Adrenal gland (tissue), 19 donors: Measurements from ENCODE around the gene FOXJ1. TPM values are rescaled to one million over a fixed set of nuclear protein-coding genes. Genes with fewer than 3 reads are reported as not detected.

Experiments used
- DNase-seq, 7 donors: peaks; one replicate each; pipeline ENCODE4 v3.0.0-alpha.2; 2019 to 2020
- H3K27ac ChIP-seq, 5 donors: fragments of 200-600 bp; sonication (generic) in 4 of 5; 1 replicate in 3 of 5; 2 replicates in 2 of 5; pipeline versions ENCODE4 v1.5.1 to v1.8.0; 2016 to 2020; ENCODE audit warnings: mild to moderate bottlenecking in 1 of 5
- H3K27me3 ChIP-seq: fragments of 200-600 bp; 2 replicates; pipeline ENCODE4 v1.8.0; 2021
- H3K36me3 ChIP-seq, 2 donors: fragments of 200-600 bp; replicated peaks in 1 of 2; 1 replicate in 1 of 2; 2 replicates in 1 of 2; pipeline versions ENCODE4 v1.5.1 to v1.8.0; 2018 to 2022
- H3K4me1 ChIP-seq, 2 donors: fragments of 200-600 bp; replicated peaks in 1 of 2; 1 replicate in 1 of 2; 2 replicates in 1 of 2; pipeline versions ENCODE4 v1.5.1 to v1.8.0; 2018 to 2021
- H3K4me3 ChIP-seq, 4 donors: fragments of 200-600 bp; sonication (generic) in 3 of 4; one replicate each; pipeline ENCODE4 v1.5.1; 2016 to 2018
- H3K9me3 ChIP-seq, 3 donors: fragments of 200-600 bp; sonication (generic) in 1 of 3; replicated peaks in 1 of 3; 1 replicate in 2 of 3; 2 replicates in 1 of 3; pipeline versions ENCODE4 v1.5.1 to v1.8.0; 2016 to 2021
- POLR2A ChIP-seq, 2 donors: fragments of 450-650 bp; IDR thresholded peaks; one replicate each; pipeline ENCODE4 v1.6.1; 2017; ENCODE audit warnings: antibody characterized with exemption in 2 of 2, mild to moderate bottlenecking in 2 of 2, moderate library complexity in 1 of 2
- WGBS, 4 donors: extraction: QIAGEN DNeasy Blood & Tissue Kit in 2 of 4; methylation state at CpG; one replicate each; pipeline versions ENCODE4 v1.1.5 to v1.1.7; 2013 to 2017; 5-methylcytosine and 5-hydroxymethylcytosine counted together
- intact Hi-C, 2 donors: fragments of 100-400 bp; cut with DNase I; formaldehyde crosslinking; loops; one replicate each; pipeline versions ENCODE4 v1.14.1 to v1.15.0; 2022 to 2023
- long read RNA-seq, 10 donors: library from polyadenylated mRNA in 3 of 10; unstranded in 2 of 10; stranded (forward) in 1 of 10; transcript quantifications; one replicate each; pipeline ENCODE4 v2.0.0 and lab custom pipeline, GENCODE V29; 2021 to 2026
- polyA plus RNA-seq, 3 donors: library from polyadenylated mRNA; stranded (reverse); fragments of 200-250 nt in 2 of 3; fragments of 350-450 nt in 1 of 3; fragmentation: Illumina TruSeq in 1 of 3; extraction: RNeasy Lipid Tissue Mini Kit (QIAGEN cat#74804) in 1 of 3; gene quantifications; one replicate each; pipeline ENCODE4 v1.2.3, GENCODE V29; 2013 to 2014
- total RNA-seq, 9 donors: library from RNA; depleted of rRNA in 4 of 9; stranded (reverse); fragments of >200 nt in 4 of 9; fragments of 120-200 nt in 1 of 9; fragmentation: NEBNext Ultra II Directional in 1 of 9; extraction: Animal tissue kit (Norgen Biotek cat#: 25700) in 1 of 9; gene quantifications; one replicate each; pipeline versions ENCODE4 v1.1.0 to v1.2.4, GENCODE V29; 2013 to 2023
- TF ChIP-seq, protein P1 (sequence below), 6 experiments: fragments of 450-650 bp in 4 of 6; fragments of 200-600 bp in 2 of 6; sonication (generic) in 1 of 6; IDR thresholded peaks; 1 replicate in 5 of 6; 2 replicates in 1 of 6; pipeline versions ENCODE4 v1.5.1 to v1.8.0; 2016 to 2021; ENCODE audit warnings: antibody characterized with exemption in 6 of 6, mild to moderate bottlenecking in 2 of 6, moderate library complexity in 1 of 6
- donor health status: healthy with polysubstance abuse.
- donor health status: Bipolar disorder and iron deficiency.
- donor health status: DM: yes; HTN: yes; CAD: no.
- donor health status: DM: no; HTN: no; CAD: no.
- donor health status: DM: no; HTN: no; CAD: no.
- donor health status: DM: yes; HTN: yes; CAD: no.

FOXJ1 gene, protein sequence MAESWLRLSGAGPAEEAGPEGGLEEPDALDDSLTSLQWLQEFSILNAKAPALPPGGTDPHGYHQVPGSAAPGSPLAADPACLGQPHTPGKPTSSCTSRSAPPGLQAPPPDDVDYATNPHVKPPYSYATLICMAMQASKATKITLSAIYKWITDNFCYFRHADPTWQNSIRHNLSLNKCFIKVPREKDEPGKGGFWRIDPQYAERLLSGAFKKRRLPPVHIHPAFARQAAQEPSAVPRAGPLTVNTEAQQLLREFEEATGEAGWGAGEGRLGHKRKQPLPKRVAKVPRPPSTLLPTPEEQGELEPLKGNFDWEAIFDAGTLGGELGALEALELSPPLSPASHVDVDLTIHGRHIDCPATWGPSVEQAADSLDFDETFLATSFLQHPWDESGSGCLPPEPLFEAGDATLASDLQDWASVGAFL
- total RNA-seq: under 1 TPM in 2 of 9 donors, not detected in 7; 0.06 to 0.18 TPM
- polyA plus RNA-seq: under 1 TPM in 1 of 3 donors, not detected in 2; 0.07 TPM
- long read RNA-seq, donor 1: 0 reads
- long read RNA-seq, donor 2: 0 reads
- long read RNA-seq, donor 3: 0 reads
- long read RNA-seq, donor 4: 0 reads
- long read RNA-seq, donor 5: 0 reads
- long read RNA-seq, donor 6: 0 reads
- long read RNA-seq, donor 7: 0 reads
- long read RNA-seq, donor 8: 0 reads
- long read RNA-seq, donor 9: 0 reads
- long read RNA-seq, donor 10: 0 reads

DNA sequence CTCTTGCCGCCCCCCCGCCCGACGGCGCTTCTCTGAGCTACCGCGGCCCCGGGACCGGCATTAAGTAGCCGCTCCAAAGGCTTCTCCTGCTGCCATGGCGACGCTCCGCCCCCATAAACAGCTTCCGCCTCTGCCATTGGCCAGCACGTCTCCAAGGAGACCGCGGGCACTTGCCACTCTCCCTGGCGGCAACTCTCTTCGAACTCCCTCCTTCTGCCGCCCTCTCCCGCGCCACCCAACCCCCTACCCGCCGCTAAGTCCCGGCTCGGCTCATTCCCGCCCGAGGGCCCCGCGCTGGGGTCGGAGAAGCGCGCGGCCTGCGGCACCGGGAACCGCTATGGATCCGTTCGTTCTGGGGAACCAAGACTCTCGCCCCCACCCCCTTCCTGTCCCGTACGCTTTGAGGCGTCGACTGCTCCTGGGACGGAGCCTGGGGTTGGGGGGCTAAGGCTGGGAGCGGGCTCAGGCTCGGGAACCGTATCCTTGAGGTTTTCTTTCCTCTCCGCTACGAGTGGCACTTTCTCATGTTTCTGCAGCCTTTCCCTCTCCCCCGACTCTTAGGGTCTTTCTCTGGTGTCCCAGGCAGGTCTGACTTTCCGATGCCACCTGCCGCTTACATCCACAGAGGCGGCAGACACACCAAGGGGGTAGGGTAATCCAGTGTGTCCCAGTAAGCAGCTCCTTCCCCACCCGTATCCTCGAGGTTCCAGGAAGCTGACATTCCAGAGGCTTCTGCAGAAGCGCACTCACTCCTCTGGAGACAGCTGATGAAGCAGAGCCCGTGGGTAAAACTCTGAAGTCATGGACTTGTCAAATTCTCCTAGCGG, at the start of gene FOXJ1:
Gene FOXJ1 (minus strand): TSS at position 34 of the 827 bp plus-strand sequence. CDS start 850 bp downstream, outside the sequence.
- H3K27ac ChIP-seq: no peak within 1 kb of the TSS
- peaks cover 10 to 33% of the 10 kb centered on the region in 2 donors for H3K4me1 ChIP-seq
- TF ChIP-seq, protein P1, sequence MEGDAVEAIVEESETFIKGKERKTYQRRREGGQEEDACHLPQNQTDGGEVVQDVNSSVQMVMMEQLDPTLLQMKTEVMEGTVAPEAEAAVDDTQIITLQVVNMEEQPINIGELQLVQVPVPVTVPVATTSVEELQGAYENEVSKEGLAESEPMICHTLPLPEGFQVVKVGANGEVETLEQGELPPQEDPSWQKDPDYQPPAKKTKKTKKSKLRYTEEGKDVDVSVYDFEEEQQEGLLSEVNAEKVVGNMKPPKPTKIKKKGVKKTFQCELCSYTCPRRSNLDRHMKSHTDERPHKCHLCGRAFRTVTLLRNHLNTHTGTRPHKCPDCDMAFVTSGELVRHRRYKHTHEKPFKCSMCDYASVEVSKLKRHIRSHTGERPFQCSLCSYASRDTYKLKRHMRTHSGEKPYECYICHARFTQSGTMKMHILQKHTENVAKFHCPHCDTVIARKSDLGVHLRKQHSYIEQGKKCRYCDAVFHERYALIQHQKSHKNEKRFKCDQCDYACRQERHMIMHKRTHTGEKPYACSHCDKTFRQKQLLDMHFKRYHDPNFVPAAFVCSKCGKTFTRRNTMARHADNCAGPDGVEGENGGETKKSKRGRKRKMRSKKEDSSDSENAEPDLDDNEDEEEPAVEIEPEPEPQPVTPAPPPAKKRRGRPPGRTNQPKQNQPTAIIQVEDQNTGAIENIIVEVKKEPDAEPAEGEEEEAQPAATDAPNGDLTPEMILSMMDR (IDR thresholded peaks at IDR 0.05): no peak
- no peak for TF ChIP-seq POLR2A (IDR thresholded peaks at IDR 0.05)
- peak within 1 kb of the TSS in 2 of 4 donors; percentile 28 to 50 for H3K4me3 ChIP-seq
- 7 to 26% (median 10%) methylated on average over 22 to 59 of the region's 59 CpGs for WGBS, 4 donors
- peak; percentile 86 to 96 (median 91) for DNase-seq
- H3K36me3 ChIP-seq: no peaks in the 10 kb centered on the region
- peaks cover 40% of the 10 kb centered on the region for H3K27me3 ChIP-seq
- intact Hi-C loops: no loop called here
- H3K9me3 ChIP-seq: no peaks in the 10 kb centered on the region

DNA sequence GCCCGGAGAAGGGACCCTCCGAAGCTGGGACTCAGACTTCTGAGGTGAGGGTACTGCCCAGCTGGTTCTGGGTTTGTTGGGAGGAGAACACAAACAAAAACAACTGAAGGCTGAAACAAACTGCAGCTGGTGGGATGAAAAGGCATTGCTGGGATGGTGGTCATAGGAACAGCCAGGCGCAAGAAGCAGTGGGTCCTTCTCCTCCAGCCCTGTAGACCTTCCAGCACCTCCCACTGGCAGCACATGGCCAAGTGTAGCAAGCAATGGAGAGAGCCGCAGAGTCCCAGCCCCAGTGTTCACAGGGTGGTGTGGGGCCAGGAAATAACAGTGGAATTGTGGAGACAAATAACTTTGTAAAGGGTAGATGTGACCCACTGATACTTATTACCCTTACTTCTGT, 48.7 kb upstream of the FOXJ1 start:
- WGBS, 4 donors: 91 to 94% (median 93%) methylated on average over 4 of the region's 4 CpGs

DNA sequence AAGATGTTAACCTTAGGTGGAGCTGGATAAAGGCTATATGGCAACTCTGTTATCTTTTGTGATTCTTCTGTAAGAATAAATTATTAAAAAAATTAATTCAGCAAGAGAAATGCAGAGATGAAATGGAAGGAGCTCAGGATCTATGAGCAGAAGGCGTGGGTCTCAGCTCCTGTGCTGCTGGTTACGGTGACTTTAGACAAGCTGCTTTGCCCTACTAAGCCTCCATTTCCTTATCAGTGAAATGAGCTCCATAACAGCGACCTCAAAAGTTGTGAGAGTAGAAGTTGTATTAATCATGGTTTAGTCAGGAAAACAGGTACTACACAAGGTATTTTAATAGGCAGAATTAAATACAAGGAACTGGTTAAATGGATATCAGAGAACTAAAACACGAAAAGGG, 48.2 kb upstream of the FOXJ1 start:
- intact Hi-C loops: no loop called here
- H3K4me3 ChIP-seq: no peak overlapping the region
- H3K4me1 ChIP-seq: peaks cover 1 to 3% of the 10 kb centered on the region in 2 donors
- no peaks in the 10 kb centered on the region for H3K36me3 ChIP-seq
- DNase-seq: no peak
- H3K9me3 ChIP-seq: no peaks in the 10 kb centered on the region
- TF ChIP-seq, protein P1 (IDR thresholded peaks at IDR 0.05): no peak
- no peak for TF ChIP-seq POLR2A (IDR thresholded peaks at IDR 0.05)
- 82 to 95% (median 87%) methylated on average over 4 of the region's 4 CpGs for WGBS, 4 donors
- no peak overlapping the region for H3K27ac ChIP-seq
- H3K27me3 ChIP-seq: no peaks in the 10 kb centered on the region

More for the DNA sequence above, 48.7 kb upstream of the FOXJ1 start:
- no peak overlapping the region for H3K4me3 ChIP-seq
- H3K36me3 ChIP-seq: no peaks in the 10 kb centered on the region
- H3K27me3 ChIP-seq: no peaks in the 10 kb centered on the region
- TF ChIP-seq, protein P1 (IDR thresholded peaks at IDR 0.05): no peak
- no peak for TF ChIP-seq POLR2A (IDR thresholded peaks at IDR 0.05)
- no peak overlapping the region for H3K27ac ChIP-seq
- H3K4me1 ChIP-seq: no peaks in the 10 kb centered on the region
- no peaks in the 10 kb centered on the region for H3K9me3 ChIP-seq
- no peak for DNase-seq
- intact Hi-C loops: no loop called here
